Peyer's patch (tissue), 4 donors: Measurements from ENCODE around the gene TEDC1.

Source experiments
- POLR2A ChIP-seq, 2 donors: fragments of 450-650 bp; IDR thresholded peaks; one replicate each; pipeline ENCODE4 v1.5.1; 2017; ENCODE audit warnings: antibody characterized with exemption in 2 of 2, mild to moderate bottlenecking in 2 of 2, moderate library complexity in 2 of 2
- TF ChIP-seq, protein P1 (sequence below), 6 experiments: fragments of 450-650 bp in 4 of 6; fragments of 200-600 bp in 2 of 6; sonication (generic) in 1 of 6; IDR thresholded peaks; one replicate each; pipeline ENCODE4 v1.5.1; 2017 to 2019; ENCODE audit warnings: antibody characterized with exemption in 6 of 6, mild to moderate bottlenecking in 3 of 6, moderate library complexity in 1 of 6

DNA sequence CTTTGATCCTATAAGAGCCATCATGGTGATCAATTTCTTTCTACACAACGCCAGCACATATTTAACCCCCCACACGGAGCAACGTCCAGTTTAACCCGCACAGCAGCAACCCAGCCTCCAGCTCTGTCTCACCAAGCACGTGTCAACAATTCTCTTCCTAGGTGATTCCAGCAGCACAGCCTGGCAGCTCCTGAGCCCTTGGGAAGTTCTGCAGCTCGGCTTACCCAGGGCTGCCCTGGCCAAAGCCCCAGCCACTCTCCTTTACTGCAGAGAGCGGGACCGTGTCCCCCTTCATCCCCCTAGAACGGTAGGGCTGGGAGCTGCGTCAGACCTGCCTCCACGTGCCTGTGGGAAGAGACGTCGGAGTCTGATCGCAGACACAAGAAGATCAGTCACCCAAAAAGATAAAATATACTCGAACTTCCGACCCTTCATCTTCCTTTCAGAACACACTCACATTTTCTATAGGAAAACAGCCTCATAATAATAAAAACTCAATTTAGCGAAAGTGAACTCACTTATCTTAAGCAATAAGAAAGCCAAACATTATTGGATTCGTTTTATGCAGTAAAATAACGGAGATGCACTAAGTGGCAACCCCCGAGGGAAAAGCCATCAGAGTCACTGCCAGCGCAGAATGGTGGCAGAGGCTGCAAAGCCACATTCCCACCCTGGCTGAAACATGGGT is 42.9 kb downstream of the TEDC1 start:
- TF ChIP-seq, protein P1, sequence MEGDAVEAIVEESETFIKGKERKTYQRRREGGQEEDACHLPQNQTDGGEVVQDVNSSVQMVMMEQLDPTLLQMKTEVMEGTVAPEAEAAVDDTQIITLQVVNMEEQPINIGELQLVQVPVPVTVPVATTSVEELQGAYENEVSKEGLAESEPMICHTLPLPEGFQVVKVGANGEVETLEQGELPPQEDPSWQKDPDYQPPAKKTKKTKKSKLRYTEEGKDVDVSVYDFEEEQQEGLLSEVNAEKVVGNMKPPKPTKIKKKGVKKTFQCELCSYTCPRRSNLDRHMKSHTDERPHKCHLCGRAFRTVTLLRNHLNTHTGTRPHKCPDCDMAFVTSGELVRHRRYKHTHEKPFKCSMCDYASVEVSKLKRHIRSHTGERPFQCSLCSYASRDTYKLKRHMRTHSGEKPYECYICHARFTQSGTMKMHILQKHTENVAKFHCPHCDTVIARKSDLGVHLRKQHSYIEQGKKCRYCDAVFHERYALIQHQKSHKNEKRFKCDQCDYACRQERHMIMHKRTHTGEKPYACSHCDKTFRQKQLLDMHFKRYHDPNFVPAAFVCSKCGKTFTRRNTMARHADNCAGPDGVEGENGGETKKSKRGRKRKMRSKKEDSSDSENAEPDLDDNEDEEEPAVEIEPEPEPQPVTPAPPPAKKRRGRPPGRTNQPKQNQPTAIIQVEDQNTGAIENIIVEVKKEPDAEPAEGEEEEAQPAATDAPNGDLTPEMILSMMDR (IDR thresholded peaks at IDR 0.05) = no peak
- TF ChIP-seq POLR2A (IDR thresholded peaks at IDR 0.05) = no peak
